HepG2 (cell line): ENCODE results near the gene CTDSP2. TPM values are rescaled to one million over a fixed set of nuclear protein-coding genes. Genes with fewer than 3 reads are reported as not detected.

Experiments
- ATAC-seq: fragments of 200-7000 bp; cut with Tn5 transposase; 3 replicates; pipeline ENCODE4 v1.9.1; 2020; ENCODE audit warnings: mild to moderate bottlenecking, moderate library complexity
- BruUV-seq: library from RNA; stranded (reverse); fragments of 400-500 nt; replicated peaks from 2 replicates; lab custom pipeline; 2021; lab: Mats Ljungman, UMichigan
- CTCF ChIA-PET: fragments of 300-600 bp; formaldehyde crosslinking; extraction: SDS; loops from one replicate; lab custom pipeline; 2021; ENCODE audit warnings: low total read pairs, inconsistent platforms, low intra/inter-chr PET ratio; lab: Yijun Ruan, JAX
- POLR2A ChIA-PET: fragments of 350-600 bp; sonication (Branson Sonifier 250); formaldehyde crosslinking; loops from one replicate; lab custom pipeline; 2020; ENCODE audit warnings: antibody characterized with exemption, inconsistent platforms; lab: Yijun Ruan, JAX
- DNase-seq: peaks from one replicate; pipeline ENCODE4 v3.0.0-alpha.2; 2015; ENCODE audit warnings: low spot score
- FAIRE-seq: peaks from 3 replicates; lab custom pipeline; 2011; peaks lifted over from hg19 to GRCh38; lab: Jason Lieb, UNC
- H2AFZ ChIP-seq: one replicate; pipeline ENCODE4 v1.6.1; 2011; ENCODE audit warnings: low read length, inconsistent platforms
- H3K27ac ChIP-seq: fragments of 300-600 bp; 3 replicates; pipeline ENCODE4 v1.8.0; 2011; ENCODE audit warnings: mixed run types, mild to moderate bottlenecking, mixed read lengths, low read length, inconsistent platforms; ENCODE audit not compliant: insufficient read depth; ENCODE audit errors: extremely low read length
- H3K27me3 ChIP-seq, 2 experiments: fragments of 200-600 bp in 1 of 2; 2 replicates in 1 of 2; 3 replicates in 1 of 2; pipeline versions ENCODE4 v1.6.0 to v1.8.0; 2011; ENCODE audit warnings: low read length in 2 of 2, mild to moderate bottlenecking in 2 of 2, moderate library complexity in 2 of 2, inconsistent platforms in 1 of 2; ENCODE audit not compliant: insufficient read depth in 2 of 2, control insufficient read depth in 1 of 2
- H3K36me3 ChIP-seq, 2 experiments: fragments of 200-600 bp in 1 of 2; replicated peaks in 1 of 2; 2 replicates in 1 of 2; 3 replicates in 1 of 2; pipeline versions ENCODE4 v1.5.1 to v1.8.0; 2011; ENCODE audit warnings: low read length in 2 of 2, inconsistent platforms in 1 of 2; ENCODE audit not compliant: insufficient read depth in 2 of 2, control insufficient read depth in 1 of 2
- H3K4me1 ChIP-seq: 2 replicates; pipeline ENCODE4 v1.5.1; 2012; ENCODE audit warnings: low read length, inconsistent platforms; ENCODE audit not compliant: insufficient read depth
- H3K4me2 ChIP-seq: 2 replicates; pipeline ENCODE4 v1.6.0; 2011; ENCODE audit warnings: low read depth, low read length, inconsistent platforms
- H3K4me3 ChIP-seq, 3 experiments: fragments of 200-600 bp in 1 of 3; sonication (generic), shearing (Covaris generic) in 1 of 3; replicated peaks in 1 of 3; 2 replicates each; pipeline ENCODE4 v1.5.1; 2011 to 2016; ENCODE audit warnings: low read length in 3 of 3, inconsistent platforms in 2 of 3, low read depth in 2 of 3, mild to moderate bottlenecking in 2 of 3, control low read depth in 1 of 3, mixed read lengths in 1 of 3; ENCODE audit not compliant: insufficient read depth in 1 of 3
- H3K79me2 ChIP-seq: one replicate; pipeline ENCODE4 v1.6.1; 2011; ENCODE audit warnings: low read length, inconsistent platforms; ENCODE audit not compliant: insufficient read depth
- H3K9ac ChIP-seq: 2 replicates; pipeline ENCODE4 v1.6.0; 2011; ENCODE audit warnings: mild to moderate bottlenecking, low read depth, low read length, inconsistent platforms; ENCODE audit not compliant: insufficient read depth
- H3K9me3 ChIP-seq: 2 replicates; pipeline ENCODE4 v1.5.1; 2012; ENCODE audit warnings: mild to moderate bottlenecking, low read length
- H4K20me1 ChIP-seq: 2 replicates; pipeline ENCODE4 v1.6.0; 2011; ENCODE audit warnings: inconsistent platforms, mild to moderate bottlenecking, low read length, moderate library complexity; ENCODE audit not compliant: insufficient read depth
- ATRX ChIP-seq: sonication (generic); formaldehyde crosslinking; IDR thresholded peaks from 2 replicates; pipeline ENCODE4 v1.4.0; 2020; ENCODE audit warnings: missing genetic modification reagents, borderline replicate concordance
- FOXJ3 ChIP-seq: sonication (generic); formaldehyde crosslinking; IDR thresholded peaks from 2 replicates; pipeline ENCODE4 v1.4.0; 2020; ENCODE audit warnings: missing genetic modification reagents, mild to moderate bottlenecking, borderline replicate concordance
- HNRNPH1 ChIP-seq: fragments of 200-400 bp; formaldehyde crosslinking; optimal IDR thresholded peaks from 2 replicates; pipeline ENCODE3; 2017; ENCODE audit warnings: mild to moderate bottlenecking, low read depth, low read length
- RBAK ChIP-seq: sonication (generic); formaldehyde crosslinking; IDR thresholded peaks from 2 replicates; pipeline ENCODE4 v1.5.1; 2020; ENCODE audit warnings: mild to moderate bottlenecking, missing genetic modification reagents
- SNRNP70 ChIP-seq: fragments of 200-400 bp; formaldehyde crosslinking; IDR thresholded peaks from 2 replicates; pipeline ENCODE4 v1.6.1; 2017; ENCODE audit warnings: mild to moderate bottlenecking, low read depth, low read length, moderate library complexity
- ZC3H13 ChIP-seq: sonication (generic); formaldehyde crosslinking; IDR thresholded peaks from 2 replicates; pipeline ENCODE4 v1.8.1; 2023; ENCODE audit warnings: mild to moderate bottlenecking, missing genetic modification reagents, moderate library complexity
- ZNF10 ChIP-seq: sonication (generic); formaldehyde crosslinking; IDR thresholded peaks from 2 replicates; pipeline ENCODE4 v1.4.0; 2020; ENCODE audit warnings: mild to moderate bottlenecking, low read depth, missing genetic modification reagents, borderline replicate concordance
- ZNF101 ChIP-seq: sonication (generic); formaldehyde crosslinking; IDR thresholded peaks from 2 replicates; pipeline ENCODE4 v1.4.0; 2020; ENCODE audit warnings: mild to moderate bottlenecking, low read depth, missing genetic modification reagents, borderline replicate concordance
- ZNF441 ChIP-seq: sonication (generic); formaldehyde crosslinking; IDR thresholded peaks from 2 replicates; pipeline ENCODE4 v1.7.0; 2021; ENCODE audit warnings: missing genetic modification reagents, borderline replicate concordance
- ZNF562 ChIP-seq: sonication (generic); formaldehyde crosslinking; IDR thresholded peaks from 2 replicates; pipeline ENCODE4 v1.8.0; 2022; ENCODE audit warnings: missing genetic modification reagents, borderline replicate concordance
- ZNF782 ChIP-seq: sonication (generic); formaldehyde crosslinking; IDR thresholded peaks from 2 replicates; pipeline ENCODE4 v1.4.0; 2020; ENCODE audit warnings: missing genetic modification reagents, mild to moderate bottlenecking, borderline replicate concordance
- WGBS: methylation state at CpG from one replicate; pipeline ENCODE4 v1.1.6; 2017; ENCODE audit warnings: low lambda C conversion rate; 5-methylcytosine and 5-hydroxymethylcytosine counted together
- in situ Hi-C: cut with HindIII; loops from 2 replicates; pipeline ENCODE4 v1.10.0; 2017; ENCODE audit warnings: low pct_unique_long_range_greater_than_20kb; ENCODE audit not compliant: extremely low pct_ligation_motif_present
- intact Hi-C: fragments of 100-400 bp; cut with micrococcal nuclease; formaldehyde crosslinking; loops from one replicate; pipeline ENCODE4 v1.10.0; 2022; ENCODE audit not compliant: unreplicated experiment
- polyA plus RNA-seq, 8 experiments: library from polyadenylated mRNA; depleted of rRNA in 3 of 8; stranded (reverse) in 7 of 8; unstranded in 1 of 8; fragments of >200 nt; fragmentation: Illumina TruSeq in 4 of 8; extraction: Trizol in 4 of 8; gene quantifications; 2 replicates each; pipeline versions ENCODE4 v1.2.1 to v1.2.3, GENCODE V29; 2011 to 2016; ENCODE audit warnings: low read depth in 4 of 8, missing spikeins in 1 of 8, mixed read lengths in 1 of 8; ENCODE audit not compliant: insufficient read depth in 1 of 8
- total RNA-seq, 5 experiments: library from RNA; depleted of rRNA; stranded (reverse); fragments of >200 nt; fragmentation: Illumina TruSeq; extraction: Trizol; gene quantifications; 2 replicates each; pipeline ENCODE4 v1.2.3, GENCODE V29; 2016; ENCODE audit warnings: low read depth in 1 of 5
- TF ChIP-seq, protein P1 (sequence below), 2 experiments: IDR thresholded peaks; 2 replicates each; pipeline ENCODE4 v1.6.1; 2011 to 2012; ENCODE audit warnings: low read length in 2 of 2, borderline replicate concordance in 1 of 2, low read depth in 1 of 2, mild to moderate bottlenecking in 1 of 2, moderate library complexity in 1 of 2
- TF ChIP-seq, protein P2 (sequence below): sonication (generic); formaldehyde crosslinking; IDR thresholded peaks from 2 replicates; pipeline ENCODE4; 2020; ENCODE audit warnings: missing genetic modification reagents, mild to moderate bottlenecking, borderline replicate concordance

Gene CTDSP2
- total and polyA plus RNA-seq, 2 of the 13 experiments (the other 11 are each of a cell fraction or from before 2014, with no cell fraction given) = 38.1 to 82.5 TPM

DNA sequence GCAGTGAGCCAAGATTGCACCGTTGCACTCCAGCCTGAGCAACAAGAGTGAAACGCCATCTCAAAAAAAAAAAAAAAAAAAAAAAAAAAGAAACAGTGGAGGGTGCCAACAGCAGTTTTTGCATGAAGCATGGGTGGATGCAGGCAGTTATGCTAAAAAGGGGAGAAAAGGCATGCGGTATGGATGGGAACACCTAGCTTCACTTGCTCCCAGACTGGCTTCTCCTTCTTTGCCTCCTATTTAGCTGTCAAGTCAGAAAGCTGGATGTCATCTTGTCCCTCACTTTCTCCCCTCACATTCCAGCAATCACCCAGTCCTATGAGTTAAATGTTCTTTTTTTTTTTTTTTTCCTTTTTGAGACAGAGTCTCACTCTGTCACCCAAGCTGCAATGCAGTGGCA, 71.5 kb downstream of the CTDSP2 start:
- no peak overlapping the region for H3K4me2 ChIP-seq
- no peaks in the 10 kb centered on the region for H3K9me3 ChIP-seq
- BruUV-seq = no TSS peak
- H3K27ac ChIP-seq = no peak overlapping the region
- H3K9ac ChIP-seq = no peak overlapping the region
- intact Hi-C loops (no loop called here), in situ Hi-C loops (no loop called here)
- no peak for TF ChIP-seq ZNF441 (CRISPR knock-in tag)
- TF ChIP-seq ZNF10 = no peak
- TF ChIP-seq ZNF562 (CRISPR knock-in tag) = no peak
- no peak for TF ChIP-seq ZC3H13
- TF ChIP-seq ZNF782 (CRISPR knock-in tag) = no peak
- TF ChIP-seq HNRNPH1 = no peak
- no peak for TF ChIP-seq ATRX (CRISPR knock-in tag)
- TF ChIP-seq, protein P1, sequence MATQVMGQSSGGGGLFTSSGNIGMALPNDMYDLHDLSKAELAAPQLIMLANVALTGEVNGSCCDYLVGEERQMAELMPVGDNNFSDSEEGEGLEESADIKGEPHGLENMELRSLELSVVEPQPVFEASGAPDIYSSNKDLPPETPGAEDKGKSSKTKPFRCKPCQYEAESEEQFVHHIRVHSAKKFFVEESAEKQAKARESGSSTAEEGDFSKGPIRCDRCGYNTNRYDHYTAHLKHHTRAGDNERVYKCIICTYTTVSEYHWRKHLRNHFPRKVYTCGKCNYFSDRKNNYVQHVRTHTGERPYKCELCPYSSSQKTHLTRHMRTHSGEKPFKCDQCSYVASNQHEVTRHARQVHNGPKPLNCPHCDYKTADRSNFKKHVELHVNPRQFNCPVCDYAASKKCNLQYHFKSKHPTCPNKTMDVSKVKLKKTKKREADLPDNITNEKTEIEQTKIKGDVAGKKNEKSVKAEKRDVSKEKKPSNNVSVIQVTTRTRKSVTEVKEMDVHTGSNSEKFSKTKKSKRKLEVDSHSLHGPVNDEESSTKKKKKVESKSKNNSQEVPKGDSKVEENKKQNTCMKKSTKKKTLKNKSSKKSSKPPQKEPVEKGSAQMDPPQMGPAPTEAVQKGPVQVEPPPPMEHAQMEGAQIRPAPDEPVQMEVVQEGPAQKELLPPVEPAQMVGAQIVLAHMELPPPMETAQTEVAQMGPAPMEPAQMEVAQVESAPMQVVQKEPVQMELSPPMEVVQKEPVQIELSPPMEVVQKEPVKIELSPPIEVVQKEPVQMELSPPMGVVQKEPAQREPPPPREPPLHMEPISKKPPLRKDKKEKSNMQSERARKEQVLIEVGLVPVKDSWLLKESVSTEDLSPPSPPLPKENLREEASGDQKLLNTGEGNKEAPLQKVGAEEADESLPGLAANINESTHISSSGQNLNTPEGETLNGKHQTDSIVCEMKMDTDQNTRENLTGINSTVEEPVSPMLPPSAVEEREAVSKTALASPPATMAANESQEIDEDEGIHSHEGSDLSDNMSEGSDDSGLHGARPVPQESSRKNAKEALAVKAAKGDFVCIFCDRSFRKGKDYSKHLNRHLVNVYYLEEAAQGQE (IDR thresholded peaks at IDR 0.05; ENCODE audit: borderline replicate concordance in 1 of 2, low read depth in 1 of 2, low read length in 2 of 2) = no peak
- no peak for TF ChIP-seq ZNF101
- TF ChIP-seq SNRNP70 = no peak
- no peak for TF ChIP-seq FOXJ3 (CRISPR knock-in tag)
- no peak for TF ChIP-seq RBAK (CRISPR knock-in tag)
- TF ChIP-seq, protein P2, sequence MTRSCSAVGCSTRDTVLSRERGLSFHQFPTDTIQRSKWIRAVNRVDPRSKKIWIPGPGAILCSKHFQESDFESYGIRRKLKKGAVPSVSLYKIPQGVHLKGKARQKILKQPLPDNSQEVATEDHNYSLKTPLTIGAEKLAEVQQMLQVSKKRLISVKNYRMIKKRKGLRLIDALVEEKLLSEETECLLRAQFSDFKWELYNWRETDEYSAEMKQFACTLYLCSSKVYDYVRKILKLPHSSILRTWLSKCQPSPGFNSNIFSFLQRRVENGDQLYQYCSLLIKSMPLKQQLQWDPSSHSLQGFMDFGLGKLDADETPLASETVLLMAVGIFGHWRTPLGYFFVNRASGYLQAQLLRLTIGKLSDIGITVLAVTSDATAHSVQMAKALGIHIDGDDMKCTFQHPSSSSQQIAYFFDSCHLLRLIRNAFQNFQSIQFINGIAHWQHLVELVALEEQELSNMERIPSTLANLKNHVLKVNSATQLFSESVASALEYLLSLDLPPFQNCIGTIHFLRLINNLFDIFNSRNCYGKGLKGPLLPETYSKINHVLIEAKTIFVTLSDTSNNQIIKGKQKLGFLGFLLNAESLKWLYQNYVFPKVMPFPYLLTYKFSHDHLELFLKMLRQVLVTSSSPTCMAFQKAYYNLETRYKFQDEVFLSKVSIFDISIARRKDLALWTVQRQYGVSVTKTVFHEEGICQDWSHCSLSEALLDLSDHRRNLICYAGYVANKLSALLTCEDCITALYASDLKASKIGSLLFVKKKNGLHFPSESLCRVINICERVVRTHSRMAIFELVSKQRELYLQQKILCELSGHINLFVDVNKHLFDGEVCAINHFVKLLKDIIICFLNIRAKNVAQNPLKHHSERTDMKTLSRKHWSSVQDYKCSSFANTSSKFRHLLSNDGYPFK (CRISPR knock-in tag) = no peak
- ChIA-PET POLR2A (interaction anchor here (0.7 kb wide), 1 partner anchor 10 kb away, joined by 3 read pairs; no protein-coding TSS in a partner anchor), CTCF (no interaction called here)
- H3K4me1 ChIP-seq = peaks cover 23% of the 10 kb centered on the region
- ATAC-seq (no peak), FAIRE-seq (no peak), DNase-seq (no peak)
- no peaks in the 10 kb centered on the region for H4K20me1 ChIP-seq
- H3K4me3 ChIP-seq = no peak overlapping the region
- H3K27me3 ChIP-seq = no peaks in the 10 kb centered on the region; a peak in 1 of 5 replicates
- H3K36me3 ChIP-seq = peaks cover 0 to 7% of the 10 kb centered on the region in 2 experiments; a peak in 4 of 5 replicates
- H3K79me2 ChIP-seq = peaks cover 17% of the 10 kb centered on the region
- H2AFZ ChIP-seq = no peak overlapping the region
- 95% methylated on average over 3 of the region's 3 CpGs for WGBS
